H9 (cell line): ENCODE data around the gene CYP4F2. TPM values are rescaled to one million over a fixed set of nuclear protein-coding genes. Genes with fewer than 3 reads are reported as not detected.

Experiments used
- DNase-seq: peaks from one replicate; pipeline ENCODE4 v3.0.0-alpha.2; 2017
- H2AFZ ChIP-seq: one replicate; pipeline ENCODE4 v1.6.1; 2013; ENCODE audit warnings: mild to moderate bottlenecking, low read length, control low read depth, moderate library complexity
- H2AK5ac ChIP-seq: 2 replicates; pipeline ENCODE4 v1.6.1; 2013; ENCODE audit warnings: low read length, control low read depth, mixed read lengths; ENCODE audit not compliant: insufficient read length
- H2BK120ac ChIP-seq: one replicate; pipeline ENCODE4 v1.6.1; 2013; ENCODE audit warnings: low read depth, mild to moderate bottlenecking, low read length, control low read depth, inconsistent platforms; ENCODE audit not compliant: poor library complexity, severe bottlenecking
- H2BK12ac ChIP-seq: 2 replicates; pipeline ENCODE4 v1.6.1; 2013; ENCODE audit warnings: low read length, control low read depth, mixed read lengths, low read depth; ENCODE audit not compliant: insufficient read length
- H2BK15ac ChIP-seq: 2 replicates; pipeline ENCODE4 v1.6.1; 2013; ENCODE audit warnings: low read depth, low read length, control low read depth
- H2BK20ac ChIP-seq: one replicate; pipeline ENCODE4 v1.6.1; 2013; ENCODE audit warnings: low read depth, mild to moderate bottlenecking, low read length, control low read depth, inconsistent platforms; ENCODE audit not compliant: poor library complexity, severe bottlenecking
- H2BK5ac ChIP-seq: 2 replicates; pipeline ENCODE4 v1.6.1; 2013; ENCODE audit warnings: low read length, control low read depth, mixed read lengths; ENCODE audit not compliant: insufficient read length
- H3K14ac ChIP-seq: 2 replicates; pipeline ENCODE4 v1.6.1; 2013; ENCODE audit warnings: low read length, control low read depth; ENCODE audit not compliant: insufficient read depth
- H3K18ac ChIP-seq: 2 replicates; pipeline ENCODE4 v1.6.1; 2013; ENCODE audit warnings: low read depth, mild to moderate bottlenecking, mixed read lengths, low read length, control low read depth; ENCODE audit not compliant: insufficient read length
- H3K23ac ChIP-seq: 2 replicates; pipeline ENCODE4 v1.6.1; 2013; ENCODE audit warnings: low read length, control low read depth, mixed read lengths, low read depth; ENCODE audit not compliant: insufficient read length
- H3K23me2 ChIP-seq: 2 replicates; pipeline ENCODE4 v1.6.1; 2013; ENCODE audit warnings: low read depth, mild to moderate bottlenecking, mixed read lengths, low read length, control low read depth; ENCODE audit not compliant: insufficient read length, poor library complexity, severe bottlenecking
- H3K27ac ChIP-seq: 2 replicates; pipeline ENCODE4 v1.5.1; 2013; ENCODE audit warnings: low read length, control low read depth, mixed read lengths, low read depth; ENCODE audit not compliant: insufficient read length
- H3K27me3 ChIP-seq: 2 replicates; pipeline ENCODE4 v1.6.1; 2013; ENCODE audit warnings: low read length, control low read depth, inconsistent platforms; ENCODE audit not compliant: insufficient read depth
- H3K4ac ChIP-seq: 2 replicates; pipeline ENCODE4 v1.6.1; 2013; ENCODE audit warnings: low read depth, mild to moderate bottlenecking, control low read depth, inconsistent platforms, low read length, moderate library complexity
- H3K4me1 ChIP-seq: 2 replicates; pipeline ENCODE4 v1.6.1; 2013; ENCODE audit warnings: low read length, control low read depth, inconsistent platforms; ENCODE audit not compliant: insufficient read depth
- H3K4me2 ChIP-seq: 2 replicates; pipeline ENCODE4 v1.6.1; 2013; ENCODE audit warnings: low read length, control low read depth, mixed read lengths; ENCODE audit not compliant: insufficient read length, insufficient read depth
- H3K56ac ChIP-seq: 2 replicates; pipeline ENCODE4 v1.6.1; 2013; ENCODE audit warnings: low read depth, mild to moderate bottlenecking, mixed read lengths, low read length, control low read depth; ENCODE audit not compliant: insufficient read length
- H3K79me1 ChIP-seq: 2 replicates; pipeline ENCODE4 v1.6.1; 2013; ENCODE audit warnings: low read depth, mild to moderate bottlenecking, moderate library complexity, low read length, control low read depth, inconsistent platforms; ENCODE audit not compliant: insufficient read depth, poor library complexity, severe bottlenecking
- H3K79me2 ChIP-seq: 2 replicates; pipeline ENCODE4 v1.6.1; 2013; ENCODE audit warnings: low read length, control low read depth, inconsistent platforms; ENCODE audit not compliant: insufficient read depth
- H3K9ac ChIP-seq: 2 replicates; pipeline ENCODE4 v1.6.1; 2013; ENCODE audit warnings: low read length, control low read depth, mixed read lengths; ENCODE audit not compliant: insufficient read length; ENCODE audit errors: extremely low read depth
- H3K9me3 ChIP-seq: one replicate; pipeline ENCODE4 v1.6.1; 2013; ENCODE audit warnings: low read depth, low read length, inconsistent platforms; ENCODE audit not compliant: control insufficient read depth
- H3T11ph ChIP-seq: one replicate; pipeline ENCODE4 v1.6.1; 2013; ENCODE audit warnings: mild to moderate bottlenecking, low read length, control low read depth, inconsistent platforms
- H4K20me1 ChIP-seq: one replicate; pipeline ENCODE4 v1.6.1; 2013; ENCODE audit not compliant: control insufficient read depth, insufficient read length, insufficient read depth
- H4K5ac ChIP-seq: 2 replicates; pipeline ENCODE4 v1.6.1; 2013; ENCODE audit warnings: low read depth, mild to moderate bottlenecking, mixed read lengths, low read length, control low read depth; ENCODE audit not compliant: insufficient read length
- H4K8ac ChIP-seq: replicated peaks from 2 replicates; pipeline ENCODE4 v1.6.1; 2013; ENCODE audit warnings: low read length, control low read depth, mixed read lengths, low read depth; ENCODE audit not compliant: insufficient read length
- H4K91ac ChIP-seq: 2 replicates; pipeline ENCODE4 v1.6.1; 2013; ENCODE audit warnings: low read depth, mild to moderate bottlenecking, moderate library complexity, mixed read lengths, low read length, control low read depth; ENCODE audit not compliant: insufficient read length
- H3K27ac Mint-ChIP-seq, 3 experiments: 2 replicates in 2 of 3; 3 replicates in 1 of 3; pipeline ENCODE4 v1.8.0; 2020 to 2021; ENCODE audit warnings: mixed read lengths in 3 of 3, mild to moderate bottlenecking in 1 of 3, moderate library complexity in 1 of 3
- H3K27me3 Mint-ChIP-seq: 2 replicates; pipeline ENCODE4 v1.8.0; 2021; ENCODE audit warnings: low read depth, mild to moderate bottlenecking, moderate library complexity, mixed read lengths
- H3K36me3 Mint-ChIP-seq, 3 experiments: 2 replicates in 2 of 3; 3 replicates in 1 of 3; pipeline ENCODE4 v1.8.0; 2020 to 2021; ENCODE audit warnings: low read depth in 3 of 3, mixed read lengths in 3 of 3; ENCODE audit not compliant: insufficient read depth in 1 of 3
- H3K4me1 Mint-ChIP-seq, 2 experiments: 2 replicates each; pipeline ENCODE4 v1.8.0; 2020; ENCODE audit warnings: mixed read lengths in 2 of 2
- H3K4me3 Mint-ChIP-seq, 2 experiments: 2 replicates in 1 of 2; 3 replicates in 1 of 2; pipeline ENCODE4 v1.8.0; 2020 to 2021; ENCODE audit warnings: mild to moderate bottlenecking in 2 of 2, mixed read lengths in 2 of 2, moderate library complexity in 1 of 2
- H3K9me3 Mint-ChIP-seq, 2 experiments: 2 replicates in 1 of 2; 3 replicates in 1 of 2; pipeline ENCODE4 v1.8.0; 2020; ENCODE audit warnings: mild to moderate bottlenecking in 2 of 2, mixed read lengths in 2 of 2, moderate library complexity in 1 of 2
- CTCF ChIP-seq: fragments of 200-600 bp; sonication (generic); conservative IDR thresholded peaks from 3 replicates; pipeline ENCODE4 v1.8.0; 2021; ENCODE audit warnings: antibody characterized with exemption, mild to moderate bottlenecking
- WGBS: extraction: QIAGEN DNeasy Blood & Tissue Kit; methylation state at CpG from one replicate; pipeline ENCODE4 v1.1.7; 2013; ENCODE audit warnings: missing lambda C conversion rate, low lambda C conversion rate, mixed read lengths; ENCODE audit not compliant: insufficient read length; ENCODE audit errors: extremely low coverage; 5-methylcytosine and 5-hydroxymethylcytosine counted together
- total RNA-seq: library from RNA; stranded (reverse); gene quantifications from 2 replicates; pipeline ENCODE4 v1.2.1, GENCODE V29; 2021

CYP4F2 gene
- total RNA-seq, 1 experiment from 2014 or later = not detected

- Mint-ChIP-seq H3K36me3 (peaks cover 8 to 27% (median 18%) of the 10 kb centered on the region in 3 experiments), H3K27ac (no peak overlapping the region), H3K4me1 (no peaks in the 10 kb centered on the region), H3K4me3 (no peak overlapping the region), H3K27me3 (peaks cover 3% of the 10 kb centered on the region; the same call in 1 of the 2 replicates), H3K9me3 (peaks cover 93 to 96% of the 10 kb centered on the region in 2 experiments)
- no peak for TF ChIP-seq CTCF
- no peaks in the 10 kb centered on the region for H3K27me3 ChIP-seq
- H2AK5ac ChIP-seq = no peak overlapping the region
- no peak overlapping the region for H3T11ph ChIP-seq
- no peak overlapping the region for H3K4ac ChIP-seq
- no peak overlapping the region for H4K8ac ChIP-seq
- H3K18ac ChIP-seq = no peak overlapping the region
- no peak for DNase-seq
- no peak overlapping the region for H2BK12ac ChIP-seq
- no peaks in the 10 kb centered on the region for H4K20me1 ChIP-seq
- H3K4me1 ChIP-seq = no peaks in the 10 kb centered on the region
- H4K5ac ChIP-seq = no peak overlapping the region
- peaks cover 92% of the 10 kb centered on the region for H3K9me3 ChIP-seq
- no peaks in the 10 kb centered on the region for H3K79me1 ChIP-seq
- H2AFZ ChIP-seq = no peak overlapping the region
- no peaks in the 10 kb centered on the region for H3K23me2 ChIP-seq
- no peak overlapping the region for H3K56ac ChIP-seq
- H3K4me2 ChIP-seq = no peak overlapping the region
- no peak overlapping the region for H3K23ac ChIP-seq
- no peak overlapping the region for H4K91ac ChIP-seq
- no peak overlapping the region for H2BK5ac ChIP-seq
- H3K14ac ChIP-seq = no peak overlapping the region
- no peak overlapping the region for H3K9ac ChIP-seq
- no peak overlapping the region for H2BK20ac ChIP-seq
- no peak overlapping the region for H2BK15ac ChIP-seq
- WGBS = no CpG with 5 or more reads among the region's 3 CpGs
- no peak overlapping the region for H2BK120ac ChIP-seq
- H3K79me2 ChIP-seq = no peaks in the 10 kb centered on the region
- H3K27ac ChIP-seq = no peak overlapping the region
These were observed 47.5 kb downstream of the CYP4F2 start for GRCh38 chr19:15850385-15850784.
